ENCODE data around the gene SON.

SON gene

GRCh38 chr21:33552093-33552998 is 9.5 kb downstream of the SON start:
- TF ChIP-seq CTCF (IDR thresholded peaks at IDR 0.05; ENCODE audit: control insufficient read depth, insufficient read depth, low read depth, low read length, missing control alignments), result no peak
- no peak for DNase-seq (ENCODE audit: low read depth)
- no peak overlapping the region for H3K4me3 ChIP-seq (ENCODE audit: control insufficient read depth, low read depth, low read length)

- no peak for TF ChIP-seq CTCF (IDR thresholded peaks at IDR 0.05; ENCODE audit: control insufficient read depth, insufficient read depth, low read depth, low read length, missing control alignments)
- H3K4me3 ChIP-seq (ENCODE audit: control insufficient read depth, low read depth, low read length), result no peak overlapping the region
- DNase-seq (ENCODE audit: low read depth), result no peak
These were observed 10.3 kb downstream of the SON start for GRCh38 chr21:33552999-33553598.

- DNase-seq (ENCODE audit: low read depth), result no peak
- no peak for TF ChIP-seq CTCF (IDR thresholded peaks at IDR 0.05; ENCODE audit: control insufficient read depth, insufficient read depth, low read depth, low read length, missing control alignments)
- H3K4me3 ChIP-seq (ENCODE audit: control insufficient read depth, low read depth, low read length), result no peak overlapping the region
These were observed 11.6 kb downstream of the SON start for GRCh38 chr21:33554236-33554981.

- no peak for TF ChIP-seq CTCF (IDR thresholded peaks at IDR 0.05; ENCODE audit: control insufficient read depth, insufficient read depth, low read depth, low read length, missing control alignments)
- H3K4me3 ChIP-seq (ENCODE audit: control insufficient read depth, low read depth, low read length), result no peak overlapping the region
- no peak for DNase-seq (ENCODE audit: low read depth)
These were observed 12.1 kb downstream of the SON start for GRCh38 chr21:33554982-33555344.

GRCh38 chr21:33557447-33557846 is 14.6 kb downstream of the SON start:
- no peak for TF ChIP-seq CTCF (IDR thresholded peaks at IDR 0.05; ENCODE audit: control insufficient read depth, insufficient read depth, low read depth, low read length, missing control alignments)
- no peak overlapping the region for H3K4me3 ChIP-seq (ENCODE audit: control insufficient read depth, low read depth, low read length)
- no peak for DNase-seq (ENCODE audit: low read depth)

GRCh38 chr21:33558777-33559421 is 16.1 kb downstream of the SON start:
- H3K4me3 ChIP-seq (ENCODE audit: control insufficient read depth, low read depth, low read length), result no peak overlapping the region
- no peak for DNase-seq (ENCODE audit: low read depth)
- TF ChIP-seq CTCF (IDR thresholded peaks at IDR 0.05; ENCODE audit: control insufficient read depth, insufficient read depth, low read depth, low read length, missing control alignments), result no peak
